ENCODE measurements around the gene ZP3.

- TF ChIP-seq CTCF (IDR thresholded peaks at IDR 0.05), result no peak
- no peak for TF ChIP-seq EZH2phosphoT487 (IDR thresholded peaks at IDR 0.05; ENCODE audit: borderline replicate concordance, low read depth)
- peak; percentile 70 for TF ChIP-seq POLR2AphosphoS5 (IDR thresholded peaks at IDR 0.05; ENCODE audit: low read depth, low read length)
- TF ChIP-seq FOSL2 (IDR thresholded peaks at IDR 0.05; ENCODE audit: borderline replicate concordance, low read depth), result no peak
- TF ChIP-seq RCOR1 (IDR thresholded peaks at IDR 0.05; ENCODE audit: low read length), result no peak
- no peak for TF ChIP-seq RXRA (IDR thresholded peaks at IDR 0.05; ENCODE audit: borderline replicate concordance, low read depth)
Measured at GRCh38 chr7:76393116-76394031, 31.4 kb upstream of the ZP3 start.

Measured in SK-N-SH (cell line).